ENCODE measurements around the gene PRKCE. TPM values are rescaled to one million over a fixed set of nuclear protein-coding genes. Genes with fewer than 3 reads are reported as not detected.

The PRKCE gene
- total and polyA plus RNA-seq, 2 of the 8 experiments (the other 6 are each of a cell fraction or from before 2014, with no cell fraction given): 0.54 to 2.1 TPM

- TF ChIP-seq MAX (IDR thresholded peaks at IDR 0.05) (no peak), YY1 (IDR thresholded peaks at IDR 0.05; ENCODE audit: low read depth, low read length) (no peak), CHD7 (IDR thresholded peaks at IDR 0.05; ENCODE audit: insufficient replicate concordance, low read length) (no peak), TAF7 (optimal IDR thresholded peaks at IDR 0.05; ENCODE audit: borderline replicate concordance, low read depth, low read length) (no peak), GABPA (IDR thresholded peaks at IDR 0.05; ENCODE audit: borderline replicate concordance, insufficient read depth, low read length) (no peak), HDAC6 (IDR thresholded peaks at IDR 0.05; ENCODE audit: low read depth, low read length) (no peak)
These were observed 483.9 kb downstream of the PRKCE start (continued) for GRCh38 chr2:46135228-46135855.
